ENCODE data around the gene STPG2.

- TF ChIP-seq, protein P1, sequence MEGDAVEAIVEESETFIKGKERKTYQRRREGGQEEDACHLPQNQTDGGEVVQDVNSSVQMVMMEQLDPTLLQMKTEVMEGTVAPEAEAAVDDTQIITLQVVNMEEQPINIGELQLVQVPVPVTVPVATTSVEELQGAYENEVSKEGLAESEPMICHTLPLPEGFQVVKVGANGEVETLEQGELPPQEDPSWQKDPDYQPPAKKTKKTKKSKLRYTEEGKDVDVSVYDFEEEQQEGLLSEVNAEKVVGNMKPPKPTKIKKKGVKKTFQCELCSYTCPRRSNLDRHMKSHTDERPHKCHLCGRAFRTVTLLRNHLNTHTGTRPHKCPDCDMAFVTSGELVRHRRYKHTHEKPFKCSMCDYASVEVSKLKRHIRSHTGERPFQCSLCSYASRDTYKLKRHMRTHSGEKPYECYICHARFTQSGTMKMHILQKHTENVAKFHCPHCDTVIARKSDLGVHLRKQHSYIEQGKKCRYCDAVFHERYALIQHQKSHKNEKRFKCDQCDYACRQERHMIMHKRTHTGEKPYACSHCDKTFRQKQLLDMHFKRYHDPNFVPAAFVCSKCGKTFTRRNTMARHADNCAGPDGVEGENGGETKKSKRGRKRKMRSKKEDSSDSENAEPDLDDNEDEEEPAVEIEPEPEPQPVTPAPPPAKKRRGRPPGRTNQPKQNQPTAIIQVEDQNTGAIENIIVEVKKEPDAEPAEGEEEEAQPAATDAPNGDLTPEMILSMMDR (conservative IDR thresholded peaks at IDR 0.05): no peak
- TF ChIP-seq EZH2 (IDR thresholded peaks at IDR 0.05; ENCODE audit: low read depth): no peak
Measured at GRCh38 chr4:97911236-97911906, 231.9 kb downstream of the STPG2 start.
